ENCODE measurements around the gene MYO1D.
"Not testable (repeated sequence)": the region's sequence is repeated elsewhere in the genome, so short reads cannot be mapped to it uniquely, and the experiment has no call there.

GRCh38 chr17:32887410-32887809, 10.5 kb upstream of the MYO1D start:
- not testable (repeated sequence) for TF ChIP-seq POLR2A, CTCF (IDR thresholded peaks at IDR 0.05)

Measured in adrenal gland (tissue), 5 donors.